Fibroblast of skin of right biceps (primary cell): Measurements from ENCODE around the gene GABPA.
"Not testable (repeated sequence)": the region's sequence is repeated elsewhere in the genome, so short reads cannot be mapped to it uniquely, and the experiment has no call there.

Experiments used
- DNase-seq: peaks from one replicate; pipeline ENCODE4 v3.0.0-alpha.2; 2013

The GABPA gene

GRCh38 chr21:25742900-25743299, 8.1 kb downstream of the GABPA start:
- DNase-seq = no peak

GRCh38 chr21:25744854-25745253, 10.1 kb downstream of the GABPA start:
- DNase-seq = no peak

GRCh38 chr21:25750085-25750484, 15.3 kb downstream of the GABPA start:
- no peak for DNase-seq

GRCh38 chr21:25752416-25752815, 17.6 kb downstream of the GABPA start:
- no peak for DNase-seq

GRCh38 chr21:25756190-25756932, 21.6 kb downstream of the GABPA start:
- no peak for DNase-seq

GRCh38 chr21:25757531-25757930, 22.8 kb downstream of the GABPA start:
- DNase-seq = no peak

GRCh38 chr21:25759573-25759972, 24.8 kb downstream of the GABPA start:
- DNase-seq = no peak

- no peak for DNase-seq
These were observed 25.3 kb downstream of the GABPA start for GRCh38 chr21:25760061-25760460.

- no peak for DNase-seq
These were observed 25.9 kb downstream of the GABPA start for GRCh38 chr21:25760677-25761076.

GRCh38 chr21:25764065-25764464, 29.3 kb downstream of the GABPA start:
- no peak for DNase-seq

- DNase-seq = no peak
These were observed 33.1 kb downstream of the GABPA start for GRCh38 chr21:25767921-25768320.

GRCh38 chr21:25772686-25773085, 37.9 kb downstream of the GABPA start:
- DNase-seq = no peak

GRCh38 chr21:25776440-25776839, 41.7 kb downstream of the GABPA start:
- no peak for DNase-seq

GRCh38 chr21:25778126-25778875, 43.5 kb downstream of the GABPA start:
- not testable (repeated sequence) for DNase-seq

- no peak for DNase-seq
These were observed 53.9 kb downstream of the GABPA start for GRCh38 chr21:25788677-25789076.

GRCh38 chr21:25790122-25790877, 55.5 kb downstream of the GABPA start:
- DNase-seq = peak; percentile 55

GRCh38 chr21:25790878-25791204, 56.1 kb downstream of the GABPA start:
- no peak for DNase-seq

GRCh38 chr21:25791319-25791718, 56.5 kb downstream of the GABPA start:
- no peak for DNase-seq

- DNase-seq = peak; percentile 81
These were observed 66.6 kb downstream of the GABPA start for GRCh38 chr21:25801217-25802014.

GRCh38 chr21:25806060-25806459, 71.3 kb downstream of the GABPA start:
- no peak for DNase-seq

- DNase-seq = no peak
These were observed 72.4 kb downstream of the GABPA start for GRCh38 chr21:25807191-25807590.

- DNase-seq = peak; percentile 41
These were observed 74.2 kb downstream of the GABPA start for GRCh38 chr21:25809013-25809412.

GRCh38 chr21:25811186-25811585, 76.4 kb downstream of the GABPA start:
- DNase-seq = no peak
